H1 (cell line): ENCODE results near the gene TWSG1. TPM values are rescaled to one million over a fixed set of nuclear protein-coding genes. Genes with fewer than 3 reads are reported as not detected.

Source experiments
- JUND ChIP-seq: IDR thresholded peaks from 2 replicates; pipeline ENCODE4 v1.6.1; 2011; ENCODE audit warnings: mild to moderate bottlenecking, improper control_type of control experiment, low read length
- SAP30 ChIP-seq: fragments of 300-600 bp; sonication (generic); IDR thresholded peaks from 2 replicates; pipeline ENCODE4 v1.7.1; 2012; ENCODE audit warnings: low read length, moderate library complexity, mild to moderate bottlenecking, inconsistent platforms; ENCODE audit not compliant: insufficient read depth, insufficient replicate concordance
- polyA plus RNA-seq, 7 experiments: library from polyadenylated mRNA; depleted of rRNA in 3 of 7; stranded (reverse) in 5 of 7; unstranded in 2 of 7; fragments of >200 nt in 5 of 7; fragments of 200-250 nt in 2 of 7; gene quantifications; 1 replicate in 5 of 7; 2 replicates in 1 of 7; 4 replicates in 1 of 7; pipeline versions ENCODE4 v1.2.1 to v1.2.3, GENCODE V29; 2011 to 2013; ENCODE audit warnings: missing spikeins in 2 of 7, mixed read lengths in 2 of 7
- total RNA-seq: library from RNA; stranded (reverse); fragmentation: NEBNext Ultra II Directional; extraction: Animal tissue kit (Norgen Biotek cat#: 25700); gene quantifications from 2 replicates; pipeline ENCODE4 v1.2.1, GENCODE V29; 2021

The TWSG1 gene
- total and polyA plus RNA-seq, 2 of the 8 experiments (the other 6 are each of a cell fraction or from before 2014, with no cell fraction given) = 11.8 to 19.8 TPM

- no peak for TF ChIP-seq SAP30
- TF ChIP-seq JUND = no peak
Observed at GRCh38 chr18:9404565-9405060, 70.0 kb downstream of the TWSG1 start (continued).
